Activated naive CD8-positive, alpha-beta T cell treated with anti-CD3 and anti-CD28 coated beads, Interleukin-2, amount 50 U/mL, for 24 hours (primary cell): ENCODE results near the gene SELENON.

Experiments used
- ATAC-seq: fragments of 150-1000 bp; cut with Tn5 transposase; one replicate; pipeline ENCODE4 v1.10.0; 2021
- DNase-seq: peaks from one replicate; pipeline ENCODE4 v3.0.0; 2021
- H3K27ac Mint-ChIP-seq: one replicate; pipeline ENCODE4 v1.8.0; 2021; ENCODE audit warnings: mild to moderate bottlenecking, mixed read lengths
- H3K27me3 Mint-ChIP-seq: one replicate; pipeline ENCODE4 v1.8.0; 2021; ENCODE audit warnings: mixed read lengths
- H3K36me3 Mint-ChIP-seq: one replicate; pipeline ENCODE4 v1.8.0; 2021; ENCODE audit warnings: low read depth, mixed read lengths
- H3K4me1 Mint-ChIP-seq: one replicate; pipeline ENCODE4 v1.8.0; 2021; ENCODE audit warnings: mixed read lengths
- H3K4me3 Mint-ChIP-seq: one replicate; pipeline ENCODE4 v1.8.0; 2021; ENCODE audit warnings: mild to moderate bottlenecking, moderate library complexity, mixed read lengths
- H3K9me3 Mint-ChIP-seq: one replicate; pipeline ENCODE4 v1.8.0; 2021; ENCODE audit warnings: mixed read lengths

Gene SELENON

GRCh38 chr1:25779388-25779787 is 20.6 kb upstream of the SELENON start:
- no peak overlapping the region for H3K27ac Mint-ChIP-seq
- ATAC-seq (no peak), DNase-seq (no peak)
- H3K4me3 Mint-ChIP-seq = no peak overlapping the region
- no peaks in the 10 kb centered on the region for H3K27me3 Mint-ChIP-seq
- no peaks in the 10 kb centered on the region for H3K9me3 Mint-ChIP-seq
- H3K4me1 Mint-ChIP-seq = peaks cover 16% of the 10 kb centered on the region
- no peaks in the 10 kb centered on the region for H3K36me3 Mint-ChIP-seq

DNA sequence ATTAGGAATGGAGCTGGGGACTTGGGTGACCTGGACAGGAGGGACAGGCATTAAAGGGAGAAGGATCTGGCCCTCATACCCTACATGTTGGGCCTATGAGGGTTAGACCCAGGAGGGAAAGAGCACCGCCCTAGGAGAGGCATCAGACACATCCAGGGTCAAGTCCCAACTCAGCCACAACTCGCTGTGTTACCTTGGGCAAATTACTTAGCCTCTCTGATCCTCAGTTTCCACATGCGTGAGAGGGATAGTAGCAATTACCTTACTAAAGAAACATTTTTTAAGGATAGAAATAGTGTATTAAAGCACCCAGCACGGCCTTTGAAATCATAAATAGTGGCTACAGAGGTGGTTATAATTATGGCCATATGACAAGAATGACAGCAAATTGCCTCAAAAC is 20.1 kb upstream of the SELENON start:
- DNase-seq (no peak), ATAC-seq (no peak)
- H3K36me3 Mint-ChIP-seq = no peaks in the 10 kb centered on the region
- H3K27me3 Mint-ChIP-seq = no peaks in the 10 kb centered on the region
- H3K9me3 Mint-ChIP-seq = no peaks in the 10 kb centered on the region
- H3K27ac Mint-ChIP-seq = no peak overlapping the region
- H3K4me1 Mint-ChIP-seq = peaks cover 10% of the 10 kb centered on the region
- H3K4me3 Mint-ChIP-seq = no peak overlapping the region

- Mint-ChIP-seq H3K4me3 (no peak overlapping the region), H3K27ac (no peak overlapping the region), H3K9me3 (no peaks in the 10 kb centered on the region), H3K36me3 (no peaks in the 10 kb centered on the region), H3K4me1 (peaks cover 4% of the 10 kb centered on the region), H3K27me3 (no peaks in the 10 kb centered on the region)
- ATAC-seq (no peak), DNase-seq (no peak)
Measured at GRCh38 chr1:25780318-25781129, 19.5 kb upstream of the SELENON start.

GRCh38 chr1:25781130-25781433 is 18.9 kb upstream of the SELENON start:
- Mint-ChIP-seq H3K27ac (no peak overlapping the region), H3K9me3 (no peaks in the 10 kb centered on the region), H3K27me3 (no peaks in the 10 kb centered on the region), H3K36me3 (no peaks in the 10 kb centered on the region), H3K4me3 (no peak overlapping the region), H3K4me1 (peaks cover under 1% of the 10 kb centered on the region)
- ATAC-seq (no peak), DNase-seq (no peak)

- H3K27ac Mint-ChIP-seq = no peak overlapping the region
- H3K27me3 Mint-ChIP-seq = no peaks in the 10 kb centered on the region
Measured at GRCh38 chr1:25782608-25783201, 17.3 kb upstream of the SELENON start.

GRCh38 chr1:25784575-25785051 is 15.4 kb upstream of the SELENON start:
- H3K27me3 Mint-ChIP-seq = no peaks in the 10 kb centered on the region
- ATAC-seq (no peak), DNase-seq (no peak)
- no peak overlapping the region for H3K4me3 Mint-ChIP-seq
- peaks cover 2% of the 10 kb centered on the region for H3K4me1 Mint-ChIP-seq
- H3K9me3 Mint-ChIP-seq = no peaks in the 10 kb centered on the region
- no peak overlapping the region for H3K27ac Mint-ChIP-seq
- H3K36me3 Mint-ChIP-seq = no peaks in the 10 kb centered on the region

More at GRCh38 chr1:25782608-25783201, 17.3 kb upstream of the SELENON start:
- Mint-ChIP-seq H3K4me1 (peaks cover 2% of the 10 kb centered on the region), H3K36me3 (no peaks in the 10 kb centered on the region), H3K4me3 (no peak overlapping the region), H3K9me3 (no peaks in the 10 kb centered on the region)
- ATAC-seq (no peak), DNase-seq (no peak)

GRCh38 chr1:25785333-25786067 is 14.5 kb upstream of the SELENON start:
- Mint-ChIP-seq H3K27ac (no peak overlapping the region), H3K36me3 (no peaks in the 10 kb centered on the region), H3K4me1 (peaks cover 2% of the 10 kb centered on the region), H3K4me3 (no peak overlapping the region), H3K27me3 (no peaks in the 10 kb centered on the region), H3K9me3 (no peaks in the 10 kb centered on the region)
- ATAC-seq = no peak
- DNase-seq = no peak

DNA sequence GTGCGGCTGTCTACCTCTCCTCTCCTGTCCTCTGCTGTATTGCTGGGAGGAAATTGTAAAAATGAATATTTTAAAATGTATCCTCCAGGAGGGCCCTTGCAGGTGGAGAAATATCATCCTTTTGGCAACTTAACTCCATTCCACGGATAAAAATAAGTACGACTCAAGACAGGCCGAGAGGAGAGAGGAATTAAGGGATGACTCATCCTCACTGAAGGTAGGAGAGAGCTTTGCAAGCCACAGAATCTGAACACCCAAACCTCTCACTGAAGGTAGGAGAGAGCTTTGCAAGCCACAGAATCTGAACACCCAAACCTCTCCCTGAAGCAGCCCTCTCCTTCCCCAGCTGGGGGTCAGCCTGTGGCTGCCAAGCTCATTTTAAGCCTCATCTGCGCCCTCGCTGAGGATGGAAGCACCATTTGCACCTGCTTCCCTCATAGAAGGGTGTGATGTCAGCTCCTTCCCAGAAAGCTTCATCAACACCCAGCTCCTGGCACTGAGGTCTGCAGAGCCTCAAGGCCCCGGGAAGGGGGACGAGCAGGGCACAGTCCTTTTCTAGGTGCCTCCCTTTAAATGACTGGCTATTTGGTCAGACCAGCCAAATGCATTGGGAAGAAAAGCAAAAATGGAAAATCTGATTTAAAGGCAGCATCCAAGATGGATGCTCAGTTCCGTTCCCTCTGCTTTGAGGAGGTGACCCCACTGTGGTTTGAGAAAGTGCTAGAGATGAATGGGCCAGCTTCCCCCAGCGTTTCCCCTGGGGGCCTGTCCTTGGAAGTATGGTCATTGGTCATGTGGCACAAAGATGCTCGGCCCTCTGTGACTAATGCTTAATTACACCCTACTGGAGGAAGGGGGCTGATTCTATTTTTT is 12.9 kb upstream of the SELENON start:
- ATAC-seq (no peak), DNase-seq (no peak)
- Mint-ChIP-seq H3K27ac (no peak overlapping the region), H3K4me3 (no peak overlapping the region), H3K4me1 (peaks cover 2% of the 10 kb centered on the region), H3K27me3 (no peaks in the 10 kb centered on the region), H3K9me3 (no peaks in the 10 kb centered on the region), H3K36me3 (no peaks in the 10 kb centered on the region)

DNA sequence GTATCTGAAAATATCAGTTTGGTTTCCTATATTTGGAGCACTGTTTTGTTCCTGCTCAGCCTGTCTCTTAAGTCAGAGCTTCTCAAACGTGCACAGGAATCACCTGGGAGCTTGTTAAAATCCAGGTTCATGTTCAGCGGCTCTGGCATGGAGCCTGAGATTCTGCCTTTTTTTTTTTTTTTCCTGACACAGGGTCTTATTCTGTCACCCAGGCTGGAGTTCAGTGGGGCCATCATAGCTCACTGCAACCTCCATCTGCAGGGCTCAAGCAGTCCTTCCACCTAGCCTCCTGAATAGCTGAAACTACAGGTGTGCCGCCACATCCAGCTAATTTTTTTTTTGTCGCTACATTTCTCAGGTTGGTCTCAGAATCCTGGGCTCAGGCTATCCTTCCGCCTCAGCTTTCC is 12.2 kb upstream of the SELENON start:
- Mint-ChIP-seq H3K9me3 (no peaks in the 10 kb centered on the region), H3K27me3 (no peaks in the 10 kb centered on the region), H3K4me1 (peaks cover 2% of the 10 kb centered on the region), H3K27ac (no peak overlapping the region), H3K36me3 (no peaks in the 10 kb centered on the region), H3K4me3 (no peak overlapping the region)
- no peak for DNase-seq
- no peak for ATAC-seq

GRCh38 chr1:25790472-25790871 is 9.5 kb upstream of the SELENON start:
- Mint-ChIP-seq H3K36me3 (no peaks in the 10 kb centered on the region), H3K4me1 (peaks cover 9% of the 10 kb centered on the region), H3K9me3 (no peaks in the 10 kb centered on the region), H3K27me3 (no peaks in the 10 kb centered on the region), H3K27ac (no peak overlapping the region), H3K4me3 (no peak overlapping the region)
- ATAC-seq (no peak), DNase-seq (no peak)

DNA sequence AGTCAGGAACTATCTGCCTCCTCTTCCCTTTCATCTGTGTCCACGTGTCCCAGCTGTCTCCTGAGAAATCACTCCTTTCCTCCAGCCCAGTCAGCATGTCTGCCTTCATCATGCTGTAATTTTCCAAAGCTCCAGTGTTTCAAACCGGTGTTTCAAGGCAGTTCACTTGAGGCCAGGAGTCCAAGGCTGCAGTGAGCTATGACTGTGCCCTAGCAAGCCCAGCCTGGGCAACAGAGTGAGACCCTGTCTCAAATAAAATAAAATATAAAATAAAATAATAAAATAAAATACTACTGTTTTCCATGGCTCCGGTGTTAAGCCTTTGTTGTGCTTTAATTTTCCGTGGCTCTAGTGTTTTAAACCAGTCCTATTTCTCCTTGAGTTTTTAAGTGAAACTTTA is 7.9 kb upstream of the SELENON start:
- Mint-ChIP-seq H3K27me3 (no peaks in the 10 kb centered on the region), H3K27ac (no peak overlapping the region)

DNA sequence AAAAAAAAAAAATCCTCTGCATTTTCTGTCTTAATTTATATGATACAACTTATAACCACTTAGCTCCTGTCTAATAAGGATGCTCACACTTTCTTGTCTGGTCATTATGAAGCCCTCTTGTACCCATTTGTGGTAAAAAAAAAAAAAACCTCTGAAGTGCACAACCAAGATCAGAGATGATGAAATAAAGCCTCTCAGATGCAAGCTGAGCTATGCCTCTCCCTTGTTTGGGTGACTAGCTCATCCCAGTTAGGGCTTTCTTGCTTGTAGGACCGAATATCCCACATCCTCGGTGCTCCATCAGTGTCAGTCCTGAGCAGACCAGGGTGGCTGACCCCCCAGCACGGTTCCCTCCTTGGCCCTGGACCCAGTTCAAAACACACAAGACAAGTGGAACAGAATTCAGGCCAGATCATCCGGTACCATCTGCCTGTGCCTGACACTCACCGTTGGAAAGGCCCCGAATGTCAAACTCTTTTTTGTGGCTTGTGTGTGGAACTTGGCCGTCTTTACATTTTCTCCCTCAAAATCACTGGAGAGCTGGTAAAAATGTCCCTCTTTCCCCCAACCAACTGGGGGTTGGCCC is 6.3 kb upstream of the SELENON start:
- ATAC-seq = no peak
- Mint-ChIP-seq H3K36me3 (no peaks in the 10 kb centered on the region), H3K9me3 (no peaks in the 10 kb centered on the region), H3K27me3 (no peaks in the 10 kb centered on the region), H3K4me3 (no peak overlapping the region), H3K4me1 (peaks cover 34% of the 10 kb centered on the region), H3K27ac (no peak overlapping the region)
- DNase-seq = no peak

More for the DNA sequence above, 7.9 kb upstream of the SELENON start:
- Mint-ChIP-seq H3K9me3 (no peaks in the 10 kb centered on the region), H3K4me1 (peaks cover 24% of the 10 kb centered on the region), H3K36me3 (no peaks in the 10 kb centered on the region), H3K4me3 (no peak overlapping the region)
- DNase-seq (no peak), ATAC-seq (no peak)

GRCh38 chr1:25794325-25794724 is 5.7 kb upstream of the SELENON start:
- Mint-ChIP-seq H3K36me3 (no peaks in the 10 kb centered on the region), H3K27ac (no peak overlapping the region), H3K27me3 (no peaks in the 10 kb centered on the region), H3K4me3 (no peak overlapping the region), H3K9me3 (no peaks in the 10 kb centered on the region), H3K4me1 (peaks cover 35% of the 10 kb centered on the region)
- DNase-seq (no peak), ATAC-seq (no peak)

DNA sequence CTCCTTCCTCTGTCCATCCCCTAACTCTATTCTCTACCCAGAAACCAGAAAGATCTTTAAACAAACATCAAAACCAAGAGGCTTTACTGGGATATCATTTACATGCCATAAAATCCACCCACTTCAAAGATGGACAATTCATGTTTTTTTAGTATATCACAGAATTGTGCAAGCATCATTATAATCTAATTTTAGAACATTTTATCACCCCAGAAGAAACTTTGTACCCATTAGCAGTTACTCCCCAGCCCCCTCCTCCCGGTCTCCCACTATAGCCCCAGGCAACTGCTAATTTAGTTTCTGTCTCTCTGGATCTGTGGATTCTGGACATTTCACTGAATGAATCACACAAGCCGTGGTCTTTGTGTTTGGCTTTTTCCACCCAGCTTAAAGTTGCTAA is 4.8 kb upstream of the SELENON start:
- H3K27ac Mint-ChIP-seq = no peak overlapping the region

More for the DNA sequence above, 4.8 kb upstream of the SELENON start:
- Mint-ChIP-seq H3K27me3 (no peaks in the 10 kb centered on the region), H3K4me3 (no peak overlapping the region), H3K9me3 (no peaks in the 10 kb centered on the region), H3K36me3 (no peaks in the 10 kb centered on the region), H3K4me1 (peaks cover 40% of the 10 kb centered on the region)
- no peak for ATAC-seq
- DNase-seq = no peak
